ENCODE measurements around the gene AKR1B15. TPM values are rescaled to one million over a fixed set of nuclear protein-coding genes. Genes with fewer than 3 reads are reported as not detected.
"Not testable (repeated sequence)": the region's sequence is repeated elsewhere in the genome, so short reads cannot be mapped to it uniquely, and the experiment has no call there.

The AKR1B15 gene
- total RNA-seq, 1 donor from 2014 or later, result not detected

GRCh38 chr7:134534633-134535032 lies 14.3 kb upstream of the AKR1B15 start:
- no peak for TF ChIP-seq CTCF (IDR thresholded peaks at IDR 0.05)
- Histone ChIP-seq H3K36me3 (no peaks in the 10 kb centered on the region), H3K4me1 (no peaks in the 10 kb centered on the region), H3K27me3 (no peaks in the 10 kb centered on the region), H3K27ac (no peak overlapping the region), H3K4me3 (no peak overlapping the region), H3K9me3 (no peaks in the 10 kb centered on the region)
- no peak for DNase-seq
- ATAC-seq, result no peak
- intact Hi-C loops (cut with DNase I), result no loop called here

DNA sequence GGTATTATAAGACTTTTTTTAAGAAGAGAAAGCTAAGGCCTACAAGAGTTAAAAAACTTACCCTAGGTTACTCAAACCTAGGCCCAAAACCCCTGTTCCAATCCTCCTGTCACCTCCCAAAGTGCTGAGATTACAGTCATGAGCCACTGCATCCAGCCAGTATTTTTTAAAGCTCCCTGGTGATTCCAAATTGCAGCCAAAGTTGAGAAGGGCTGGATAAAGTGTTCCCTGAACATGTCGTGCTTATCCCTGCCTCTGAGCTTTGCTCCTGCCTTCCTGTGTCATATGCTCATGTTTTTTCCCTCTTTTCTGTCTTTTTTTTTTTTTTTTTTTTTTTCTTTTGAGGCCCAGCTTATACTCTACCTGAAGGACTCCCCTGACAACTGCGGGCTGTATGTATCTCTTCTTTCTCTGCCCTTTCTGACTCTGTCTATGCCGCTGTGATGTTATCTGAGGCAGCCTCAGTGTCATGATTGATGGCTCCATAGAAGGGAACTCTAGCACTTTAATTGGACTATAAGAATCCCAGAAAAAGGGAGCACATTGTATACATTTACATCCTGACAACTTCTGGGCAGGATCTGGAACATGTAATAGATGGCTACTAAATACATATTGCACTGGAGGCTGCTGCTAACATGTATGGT lies 13.5 kb upstream of the AKR1B15 start:
- H3K27me3 ChIP-seq, result no peaks in the 10 kb centered on the region
- H3K4me3 ChIP-seq, result no peak overlapping the region
- ATAC-seq (no peak), DNase-seq (no peak)
- H3K36me3 ChIP-seq, result no peaks in the 10 kb centered on the region
- H3K27ac ChIP-seq, result no peak overlapping the region
- no peaks in the 10 kb centered on the region for H3K4me1 ChIP-seq
- H3K9me3 ChIP-seq, result no peaks in the 10 kb centered on the region
- TF ChIP-seq CTCF (IDR thresholded peaks at IDR 0.05), result no peak
- intact Hi-C loops (cut with DNase I), result no loop called here

DNA sequence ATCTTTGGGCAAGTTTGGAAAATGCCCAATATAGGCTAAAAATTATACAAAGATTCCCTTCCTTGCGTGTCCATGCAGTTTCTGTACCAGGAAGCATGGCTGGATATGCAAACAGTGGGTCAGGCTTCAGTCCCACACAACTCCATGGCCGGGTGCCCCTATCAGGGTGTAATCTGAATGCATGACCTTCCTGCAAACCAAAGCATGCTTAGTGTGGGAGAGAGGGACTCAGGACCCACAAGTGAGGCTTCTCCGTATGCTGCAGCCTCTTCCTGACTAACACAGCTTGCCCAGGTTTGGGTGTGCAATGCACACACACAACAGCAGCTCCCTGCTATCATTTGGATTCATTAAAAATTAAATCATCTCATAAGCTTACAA lies 13.0 kb upstream of the AKR1B15 start:
- TF ChIP-seq CTCF (IDR thresholded peaks at IDR 0.05), result no peak
- DNase-seq, result no peak
- intact Hi-C loops (cut with DNase I), result no loop called here
- ATAC-seq, result no peak
- no peak overlapping the region for H3K4me3 ChIP-seq
- H3K36me3 ChIP-seq, result no peaks in the 10 kb centered on the region
- no peaks in the 10 kb centered on the region for H3K9me3 ChIP-seq
- no peaks in the 10 kb centered on the region for H3K4me1 ChIP-seq
- no peak overlapping the region for H3K27ac ChIP-seq
- no peaks in the 10 kb centered on the region for H3K27me3 ChIP-seq

DNA sequence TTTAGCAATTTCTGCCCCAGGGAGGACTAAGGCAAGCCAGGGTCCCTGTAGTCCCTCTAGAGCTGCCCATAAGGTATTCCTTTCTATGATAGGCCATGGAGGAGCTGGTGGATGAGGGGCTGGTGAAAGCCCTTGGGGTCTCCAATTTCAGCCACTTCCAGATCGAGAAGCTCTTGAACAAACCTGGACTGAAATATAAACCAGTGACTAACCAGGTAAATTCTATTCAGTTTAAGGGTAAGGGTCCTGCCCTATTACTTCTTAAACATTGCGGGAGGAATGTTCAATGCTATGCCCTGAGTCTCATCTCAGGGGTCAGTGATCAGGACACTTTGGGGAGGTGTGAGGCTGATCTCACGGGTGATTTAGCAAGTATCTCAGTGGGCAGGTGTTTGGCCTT lies 12.4 kb upstream of the AKR1B15 start:
- H3K36me3 ChIP-seq; H3K4me3 ChIP-seq; H3K27ac ChIP-seq; H3K9me3 ChIP-seq; H3K27me3 ChIP-seq; intact Hi-C loops (cut with DNase I); H3K4me1 ChIP-seq; DNase-seq; ATAC-seq: not testable (repeated sequence)

DNA sequence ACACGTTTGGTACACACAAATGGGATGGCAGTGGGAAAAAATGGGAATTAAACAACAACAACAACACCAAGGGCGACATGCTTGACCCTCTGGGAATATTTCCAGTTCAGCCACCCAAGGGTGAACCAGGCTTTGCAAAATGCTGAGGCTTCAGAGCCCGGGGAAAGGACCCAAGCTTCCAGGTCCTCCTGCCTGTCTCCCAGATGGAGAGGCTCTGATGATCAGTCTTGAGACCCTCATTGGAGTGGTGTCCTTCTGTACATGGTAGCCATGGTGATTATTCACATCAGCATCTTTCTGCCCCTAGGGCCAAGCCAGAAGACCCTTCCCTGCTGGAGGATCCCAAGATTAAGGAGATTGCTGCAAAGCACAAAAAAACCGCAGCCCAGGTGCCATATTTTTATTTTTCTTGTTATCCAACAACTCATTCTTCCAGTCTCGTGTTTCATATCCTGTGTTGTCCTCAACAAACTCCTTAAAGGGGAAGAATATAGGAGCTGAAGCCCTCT lies 11.6 kb upstream of the AKR1B15 start:
- DNase-seq; H3K4me3 ChIP-seq; ATAC-seq; H3K4me1 ChIP-seq; H3K27me3 ChIP-seq; H3K9me3 ChIP-seq; H3K36me3 ChIP-seq; intact Hi-C loops (cut with DNase I); H3K27ac ChIP-seq: not testable (repeated sequence)

DNA sequence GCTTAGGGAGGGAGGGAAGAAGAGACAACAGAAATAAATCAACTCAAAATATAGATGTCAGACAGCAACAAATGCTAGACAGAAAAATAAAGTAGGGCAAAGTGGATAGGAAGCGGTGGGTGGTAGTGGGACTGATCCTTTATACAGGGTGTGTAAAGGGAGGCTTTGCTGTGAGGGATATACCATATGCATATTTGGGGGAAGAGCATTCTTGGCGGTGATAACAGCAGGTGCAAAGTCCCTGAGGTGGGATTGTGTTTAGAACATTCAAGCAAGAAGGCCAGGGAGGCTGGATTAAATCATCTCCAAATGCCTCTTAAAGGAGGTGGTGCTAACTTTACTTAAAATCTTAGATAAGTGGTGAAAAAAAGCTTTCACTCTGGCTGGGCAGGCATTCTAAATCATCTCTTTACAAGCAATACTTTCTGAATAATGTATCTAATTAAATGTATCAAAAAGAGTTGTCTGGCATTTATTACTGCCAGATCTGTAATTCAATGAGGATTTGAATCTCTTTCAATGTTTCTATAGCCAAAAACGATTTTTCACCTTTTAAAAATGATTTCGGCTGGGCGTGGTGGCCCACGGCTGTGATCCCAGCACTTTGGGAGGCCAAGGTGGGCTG lies 9.4 kb upstream of the AKR1B15 start:
- Histone ChIP-seq H3K27ac (no peak overlapping the region), H3K9me3 (no peaks in the 10 kb centered on the region), H3K36me3 (no peaks in the 10 kb centered on the region), H3K4me1 (no peaks in the 10 kb centered on the region), H3K27me3 (peaks cover 8% of the 10 kb centered on the region), H3K4me3 (no peak overlapping the region)
- DNase-seq (no peak), ATAC-seq (no peak)
- intact Hi-C loops (cut with DNase I), result no loop called here
- no peak for TF ChIP-seq CTCF (IDR thresholded peaks at IDR 0.05)

GRCh38 chr7:134541501-134542194 lies 7.3 kb upstream of the AKR1B15 start:
- H3K4me3 ChIP-seq; H3K4me1 ChIP-seq; DNase-seq; H3K27ac ChIP-seq; ATAC-seq; intact Hi-C loops (cut with DNase I); H3K9me3 ChIP-seq; H3K36me3 ChIP-seq; H3K27me3 ChIP-seq: not testable (repeated sequence)
